Activated CD4-positive, alpha-beta T cell treated with anti-CD3 and anti-CD28 coated beads, Interleukin-2, amount 50 U/mL, for 24 hours (primary cell): ENCODE data around the gene STING1.

Experiments
- DNase-seq, 2 donors: peaks; one replicate each; pipeline ENCODE4 v3.0.0-alpha.2; 2020; ENCODE audit warnings: low read depth in 1 of 2, low spot score in 1 of 2

Gene STING1

GRCh38 chr5:139468421-139468931 is 14.1 kb downstream of the STING1 start:
- DNase-seq, result no peak

GRCh38 chr5:139462586-139463276 is 19.8 kb downstream of the STING1 start, which contains the start of gene ECSCR:
Gene ECSCR (minus strand): TSS chr5:139462743. CDS start chr5:139462670, 73 bp downstream.
- no peak for DNase-seq

GRCh38 chr5:139461698-139462097 is 20.9 kb downstream of the STING1 start:
- no peak for DNase-seq

- no peak for DNase-seq
Observed at GRCh38 chr5:139461176-139461575, 21.4 kb downstream of the STING1 start.

- no peak for DNase-seq
Observed at GRCh38 chr5:139460455-139460854, 22.1 kb downstream of the STING1 start.

DNA sequence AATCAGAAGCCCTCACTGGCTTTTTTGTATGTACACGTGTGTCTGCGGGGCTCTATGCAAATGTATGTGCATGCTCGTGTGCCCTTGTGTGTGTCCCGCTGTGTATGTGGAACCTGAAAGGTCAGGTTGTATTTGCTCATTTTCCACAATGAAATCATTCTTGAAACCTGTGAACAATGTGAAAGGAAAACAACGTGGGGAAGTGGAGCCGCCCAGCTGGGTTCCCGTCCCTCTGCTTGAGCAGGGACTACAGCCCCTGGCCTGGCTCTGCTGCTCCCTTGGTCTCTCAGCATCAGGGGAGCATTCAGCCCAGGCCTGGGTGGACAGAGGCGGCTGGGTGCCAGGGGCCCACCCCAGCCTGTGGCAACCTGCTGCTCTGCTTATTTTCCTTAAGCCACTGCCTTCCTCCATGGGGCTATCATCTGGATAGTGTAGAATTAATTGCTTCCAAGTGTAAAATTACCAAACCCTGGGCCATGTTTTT is 23.1 kb downstream of the STING1 start:
- DNase-seq, result peak in 1 of 2 donors; percentile 37

GRCh38 chr5:139458580-139459407 is 23.8 kb downstream of the STING1 start:
- peak in 1 of 2 donors; percentile 77 for DNase-seq

DNA sequence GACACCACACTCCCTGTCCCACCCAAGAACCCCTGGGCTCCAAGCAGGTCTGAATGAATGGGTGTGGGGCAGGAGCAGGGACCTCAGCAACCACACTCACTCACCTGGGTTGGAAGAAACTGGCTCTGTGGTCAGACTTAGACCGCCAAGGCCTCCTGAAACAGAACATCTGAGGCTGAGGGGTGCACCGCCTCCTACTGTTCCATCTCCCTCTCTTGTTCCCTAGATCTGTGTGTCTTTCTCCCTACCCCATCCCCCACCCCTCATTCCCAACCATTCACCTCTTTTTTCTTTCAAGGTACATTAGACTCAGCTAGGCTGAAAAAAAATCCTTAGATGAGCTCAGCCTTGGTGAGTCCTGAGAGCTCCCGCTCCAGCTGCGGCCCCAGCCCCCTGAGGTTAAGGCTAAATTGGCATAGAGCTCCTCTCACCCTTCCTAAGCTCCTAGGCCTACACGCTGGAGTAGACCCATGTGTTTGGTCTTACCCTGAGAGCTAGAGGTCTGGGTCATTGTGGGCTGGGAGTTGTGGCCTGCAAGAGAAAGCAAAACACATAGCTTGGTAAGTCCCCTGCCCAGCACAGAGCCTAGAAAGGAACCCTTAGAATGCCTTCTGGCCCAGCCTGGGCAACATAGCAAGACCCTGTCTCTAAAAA is 24.8 kb downstream of the STING1 start:
- DNase-seq, result no peak

GRCh38 chr5:139457241-139457640 is 25.3 kb downstream of the STING1 start:
- DNase-seq, result no peak

GRCh38 chr5:139456776-139457175 is 25.8 kb downstream of the STING1 start:
- DNase-seq, result no peak

GRCh38 chr5:139454568-139455290 is 27.8 kb downstream of the STING1 start:
- no peak for DNase-seq

DNA sequence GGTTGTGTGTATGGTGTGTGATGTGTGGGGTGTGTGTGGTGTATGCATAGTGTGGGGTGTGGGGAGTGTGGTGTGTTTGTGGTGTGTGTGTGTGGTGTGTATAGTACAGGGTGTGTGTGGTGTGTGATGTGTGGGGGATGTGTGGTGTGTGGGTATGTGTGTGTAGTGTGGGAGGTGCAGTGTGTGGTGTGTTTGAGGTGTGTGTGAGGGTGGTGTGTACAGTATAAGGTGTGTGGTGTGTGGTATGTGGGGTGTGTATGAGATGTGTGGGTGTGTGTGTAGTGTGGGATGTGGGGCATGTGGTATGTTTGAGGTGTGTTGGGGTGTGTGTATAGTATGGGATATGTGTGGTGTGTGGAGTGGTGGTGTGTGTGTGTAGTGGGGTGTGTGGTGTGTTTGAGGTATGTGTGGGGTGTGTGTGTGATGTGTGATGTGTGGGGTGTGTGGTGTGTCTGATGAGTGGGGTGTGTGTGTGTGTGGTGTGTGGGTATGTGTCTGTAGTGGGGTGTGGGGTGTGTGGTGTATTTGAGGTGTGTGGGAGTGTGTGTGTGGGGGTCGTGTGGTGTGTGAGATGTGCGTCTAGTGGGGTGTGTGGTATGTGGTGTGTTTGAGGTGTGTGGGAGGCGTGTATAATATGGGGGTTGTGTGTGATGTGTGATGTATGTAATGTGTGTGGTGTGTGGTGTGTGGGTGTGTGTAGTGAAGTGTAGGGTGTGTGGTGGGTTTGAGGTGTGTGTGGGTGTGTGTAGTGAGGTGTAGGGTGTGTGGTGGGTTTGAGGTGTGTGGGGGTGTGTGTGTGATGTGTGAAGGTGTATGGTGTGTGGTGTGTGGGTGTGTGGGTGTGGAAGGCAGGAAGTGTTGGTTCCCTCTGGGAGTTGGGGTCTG is 28.6 kb downstream of the STING1 start:
- no peak for DNase-seq

DNA sequence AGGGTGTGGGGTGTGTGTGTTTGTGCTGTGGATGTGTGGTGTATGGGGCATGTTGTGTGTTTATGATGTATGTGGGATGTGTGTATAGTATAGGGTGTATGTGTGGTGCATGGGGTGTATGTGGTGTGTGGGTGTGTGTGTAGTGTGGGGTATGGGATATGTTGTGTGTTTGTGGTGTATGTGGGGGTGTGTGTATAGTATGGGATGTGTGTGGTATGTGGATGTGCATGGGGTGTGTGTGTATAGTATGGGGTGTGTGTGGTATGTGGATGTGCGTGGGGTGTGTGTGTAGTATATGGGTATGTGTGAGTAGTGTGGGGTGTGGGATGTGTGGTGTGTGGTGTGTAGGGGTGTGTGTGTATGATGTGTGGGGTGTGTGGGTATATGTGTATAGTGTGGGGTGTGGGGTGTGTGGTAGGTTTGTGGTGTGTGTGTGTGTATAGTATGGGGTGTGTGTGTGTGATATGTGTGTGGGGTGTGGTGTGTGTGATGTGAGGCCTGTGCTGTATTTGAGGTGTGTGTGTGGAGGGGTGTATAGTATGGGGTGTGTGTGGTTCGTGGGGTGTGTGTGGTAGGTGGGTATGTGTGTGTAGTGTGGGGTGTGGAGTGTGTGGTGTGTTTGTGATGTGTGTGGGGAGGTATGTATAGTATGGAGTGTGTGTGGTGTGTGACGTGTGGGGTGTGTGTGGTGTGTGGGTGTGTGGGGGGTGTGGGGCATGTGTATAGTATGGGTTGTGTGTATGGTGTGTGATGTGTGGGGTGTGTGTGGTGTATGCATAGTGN is 30.5 kb downstream of the STING1 start:
- no peak for DNase-seq

GRCh38 chr5:139451176-139451575 is 31.4 kb downstream of the STING1 start:
- no peak for DNase-seq

GRCh38 chr5:139446956-139447779 is 35.4 kb downstream of the STING1 start:
- DNase-seq, result peak in 1 of 2 donors; percentile 48

DNA sequence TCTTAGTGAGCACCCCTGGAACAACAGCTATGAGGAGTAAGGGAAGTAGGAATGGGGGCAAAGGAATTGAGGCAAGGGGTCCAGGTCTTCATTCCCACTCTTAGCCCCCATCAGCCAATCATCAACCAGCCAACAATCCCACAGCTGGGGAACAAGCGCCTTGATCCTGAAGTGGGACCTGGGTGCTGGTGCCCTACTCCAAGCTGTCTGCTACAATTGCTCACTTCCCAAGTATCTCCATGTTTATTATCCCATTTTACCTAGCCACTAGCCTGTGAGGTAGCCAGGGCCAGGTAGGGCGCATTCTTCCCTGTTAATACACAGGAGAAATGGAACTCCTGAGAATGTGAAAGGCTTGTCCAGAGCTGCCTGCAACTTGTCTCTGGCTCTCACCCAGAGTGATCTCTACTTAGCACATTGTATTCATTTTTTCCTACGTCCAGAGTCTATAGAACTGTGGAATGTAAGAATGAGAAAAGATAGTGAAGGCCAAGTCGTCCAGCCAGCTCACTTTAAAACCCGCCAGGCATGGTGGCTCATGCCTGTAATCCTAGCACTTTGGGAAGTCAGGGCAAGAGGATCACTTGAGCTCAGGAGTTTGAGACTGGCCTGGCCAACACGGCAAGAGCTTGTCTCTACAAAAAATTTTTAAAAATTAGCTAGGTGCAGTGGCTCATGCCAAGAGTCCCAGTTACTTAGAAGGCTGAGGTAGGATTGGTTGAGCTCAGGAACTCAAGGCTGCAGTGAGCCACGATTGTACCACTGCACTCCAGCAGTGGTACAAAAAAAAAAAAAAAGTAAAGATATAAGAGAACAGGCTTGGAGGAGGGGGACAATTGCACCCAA is 37.0 kb downstream of the STING1 start:
- no peak for DNase-seq

DNA sequence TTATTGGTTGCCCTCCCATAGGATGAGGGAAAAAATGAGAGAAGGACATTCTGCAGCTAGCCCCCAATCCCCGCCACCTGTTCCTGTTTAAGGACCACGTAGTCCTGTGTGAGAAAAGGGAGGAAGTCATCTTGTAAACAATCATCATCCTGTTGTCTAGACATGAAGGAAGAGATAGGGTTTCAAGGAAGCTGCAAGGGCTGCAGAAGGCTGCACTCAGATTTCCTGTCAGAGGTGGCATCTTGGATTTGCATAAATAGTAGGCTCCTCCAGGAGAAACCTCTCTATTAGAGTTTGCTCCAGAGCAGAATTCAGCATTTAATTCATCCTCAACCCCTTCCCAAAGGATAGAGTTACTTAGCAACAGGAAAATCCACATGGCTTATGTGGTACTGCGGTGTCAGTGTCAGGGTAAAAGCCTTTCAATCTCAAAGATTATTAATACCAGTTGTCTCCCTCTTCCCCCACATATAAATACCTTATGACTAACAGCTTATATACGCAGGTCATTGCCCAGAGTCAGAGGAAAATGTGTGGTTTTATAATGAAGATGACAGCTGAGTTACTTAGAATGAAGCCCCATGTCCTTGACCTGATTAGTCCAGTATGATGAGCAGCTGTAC is 38.6 kb downstream of the STING1 start:
- no peak for DNase-seq
